Kidney (tissue), 14 donors: ENCODE measurements around the gene SNN. TPM values are rescaled to one million over a fixed set of nuclear protein-coding genes. Genes with fewer than 3 reads are reported as not detected.

Experiments
- DNase-seq, 5 donors: peaks; one replicate each; pipeline ENCODE4 v3.0.0-alpha.2; 2013 to 2020
- FAIRE-seq: peaks from 2 replicates; lab custom pipeline; 2012; peaks lifted over from hg19 to GRCh38; lab: Jason Lieb, UNC
- H3K27ac ChIP-seq, 2 donors: one replicate each; pipeline ENCODE4 v1.7.0; 2013; ENCODE audit warnings: low read depth in 2 of 2, low read length in 2 of 2, inconsistent platforms in 1 of 2
- H3K27me3 ChIP-seq: one replicate; pipeline ENCODE4 v1.7.1; 2013; ENCODE audit warnings: low read length, inconsistent platforms; ENCODE audit not compliant: control insufficient read depth, insufficient read depth
- H3K36me3 ChIP-seq, 3 donors: one replicate each; pipeline versions ENCODE4 v1.7.0 to v1.7.1; 2013; ENCODE audit warnings: low read length in 3 of 3, control low read depth in 1 of 3, inconsistent platforms in 1 of 3; ENCODE audit not compliant: insufficient read depth in 3 of 3, control insufficient read depth in 2 of 3
- H3K4me1 ChIP-seq, 3 donors: one replicate each; pipeline versions ENCODE4 v1.7.0 to v1.7.1; 2013; ENCODE audit warnings: low read length in 3 of 3, inconsistent platforms in 1 of 3, low read depth in 1 of 3; ENCODE audit not compliant: control insufficient read depth in 2 of 3, insufficient read depth in 2 of 3
- H3K4me3 ChIP-seq, 3 donors: one replicate each; pipeline versions ENCODE4 v1.7.0 to v1.8.1; 2013; ENCODE audit warnings: low read length in 3 of 3, control low read depth in 1 of 3, inconsistent platforms in 1 of 3
- H3K9ac ChIP-seq, 3 donors: one replicate each; pipeline versions ENCODE4 v1.7.0 to v1.7.1; 2013; ENCODE audit warnings: low read length in 3 of 3, control low read depth in 1 of 3, inconsistent platforms in 1 of 3
- H3K9me3 ChIP-seq, 3 donors: one replicate each; pipeline versions ENCODE4 v1.7.0 to v1.7.1; 2013; ENCODE audit warnings: low read length in 3 of 3, control low read depth in 1 of 3, inconsistent platforms in 1 of 3; ENCODE audit not compliant: control insufficient read depth in 2 of 3, insufficient read depth in 1 of 3
- intact Hi-C: fragments of 100-400 bp; cut with DNase I; formaldehyde crosslinking; loops from one replicate; pipeline ENCODE4 v1.11.1; 2022
- polyA plus RNA-seq: library from polyadenylated mRNA; stranded (reverse); fragments of 350-450 nt; fragmentation: Illumina TruSeq; extraction: RNeasy Lipid Tissue Mini Kit (QIAGEN cat#74804); gene quantifications from one replicate; pipeline ENCODE4 v1.2.3, GENCODE V29; 2014; ENCODE audit warnings: low read depth, low replicate concordance; ENCODE audit not compliant: insufficient read depth
- total RNA-seq: library from RNA; stranded (reverse); fragmentation: NEBNext Ultra II Directional; extraction: Animal tissue kit (Norgen Biotek cat#: 25700); gene quantifications from one replicate; pipeline ENCODE4 v1.2.1, GENCODE V29; 2021
- TF ChIP-seq, protein P1 (sequence below): IDR thresholded peaks from 3 replicates; pipeline ENCODE4 v1.5.1; 2012; ENCODE audit warnings: mild to moderate bottlenecking, moderate library complexity, borderline replicate concordance; ENCODE audit not compliant: insufficient read depth; ENCODE audit errors: extremely low read depth
- donor health status: control.
- donor health status: control.
- donor health status: control.
- donor health status: control.
- donor health status: control.
- donor health status: DM: yes; HTN: yes; CAD: no.
- donor health status: Normal renal cell carcinoma (clear cell type).

Gene SNN
- total and polyA plus RNA-seq, 2 donors from 2014 or later, result 16.6 to 21.9 TPM

DNA sequence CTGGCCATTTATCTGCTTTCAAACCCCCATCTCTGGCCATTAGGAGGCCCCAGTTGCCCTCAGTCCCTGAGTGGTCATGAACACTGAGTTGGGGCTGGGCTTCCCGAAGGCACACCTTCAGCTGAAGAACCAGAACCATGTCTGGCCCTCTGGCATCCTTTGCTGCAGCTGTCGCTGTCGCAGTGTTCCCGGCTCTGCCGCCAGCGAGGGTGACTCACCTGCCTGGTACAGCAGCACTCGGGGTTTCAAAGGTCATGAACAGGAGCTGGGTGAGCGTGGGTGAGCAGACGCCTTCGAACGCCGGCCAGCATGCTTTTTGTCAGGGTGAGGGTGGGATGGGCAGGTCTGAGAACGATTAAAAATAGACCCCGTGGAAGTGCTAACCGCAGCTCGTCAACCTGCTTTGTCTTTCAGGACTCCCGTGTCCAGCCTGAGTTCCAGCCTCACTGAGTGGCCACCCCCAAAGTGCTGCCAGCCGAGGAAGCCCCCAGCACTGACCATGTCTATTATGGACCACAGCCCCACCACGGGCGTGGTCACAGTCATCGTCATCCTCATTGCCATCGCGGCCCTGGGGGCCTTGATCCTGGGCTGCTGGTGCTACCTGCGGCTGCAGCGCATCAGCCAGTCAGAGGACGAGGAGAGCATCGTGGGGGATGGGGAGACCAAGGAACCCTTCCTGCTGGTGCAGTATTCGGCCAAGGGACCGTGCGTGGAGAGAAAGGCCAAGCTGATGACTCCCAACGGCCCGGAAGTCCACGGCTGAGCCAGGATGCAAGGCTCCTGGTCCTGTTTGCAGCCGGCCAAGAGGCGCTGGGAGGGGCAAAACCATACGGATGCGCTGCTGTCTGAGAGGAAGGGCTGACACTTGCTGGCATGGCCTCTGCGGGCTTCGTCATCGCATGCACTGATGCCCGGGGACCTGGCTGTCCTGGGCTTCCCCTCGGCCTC is 7.6 kb downstream of the SNN start:
- no peaks in the 10 kb centered on the region for H3K27me3 ChIP-seq
- FAIRE-seq (no peak), DNase-seq (peak in 1 of 5 donors; percentile 87)
- H3K27ac ChIP-seq, result peak overlapping the region; percentile 36 to 72
- intact Hi-C loops, result no loop called here
- no peaks in the 10 kb centered on the region for H3K9me3 ChIP-seq
- peaks cover 0 to 29% (median 5%) of the 10 kb centered on the region in 3 donors for H3K36me3 ChIP-seq
- TF ChIP-seq, protein P1, sequence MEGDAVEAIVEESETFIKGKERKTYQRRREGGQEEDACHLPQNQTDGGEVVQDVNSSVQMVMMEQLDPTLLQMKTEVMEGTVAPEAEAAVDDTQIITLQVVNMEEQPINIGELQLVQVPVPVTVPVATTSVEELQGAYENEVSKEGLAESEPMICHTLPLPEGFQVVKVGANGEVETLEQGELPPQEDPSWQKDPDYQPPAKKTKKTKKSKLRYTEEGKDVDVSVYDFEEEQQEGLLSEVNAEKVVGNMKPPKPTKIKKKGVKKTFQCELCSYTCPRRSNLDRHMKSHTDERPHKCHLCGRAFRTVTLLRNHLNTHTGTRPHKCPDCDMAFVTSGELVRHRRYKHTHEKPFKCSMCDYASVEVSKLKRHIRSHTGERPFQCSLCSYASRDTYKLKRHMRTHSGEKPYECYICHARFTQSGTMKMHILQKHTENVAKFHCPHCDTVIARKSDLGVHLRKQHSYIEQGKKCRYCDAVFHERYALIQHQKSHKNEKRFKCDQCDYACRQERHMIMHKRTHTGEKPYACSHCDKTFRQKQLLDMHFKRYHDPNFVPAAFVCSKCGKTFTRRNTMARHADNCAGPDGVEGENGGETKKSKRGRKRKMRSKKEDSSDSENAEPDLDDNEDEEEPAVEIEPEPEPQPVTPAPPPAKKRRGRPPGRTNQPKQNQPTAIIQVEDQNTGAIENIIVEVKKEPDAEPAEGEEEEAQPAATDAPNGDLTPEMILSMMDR, result no peak
- H3K4me3 ChIP-seq, result no peak overlapping the region
- H3K4me1 ChIP-seq, result peaks cover 0 to 50% (median 23%) of the 10 kb centered on the region in 3 donors
- H3K9ac ChIP-seq, result peak overlapping the region in 1 of 3 donors; percentile 44

DNA sequence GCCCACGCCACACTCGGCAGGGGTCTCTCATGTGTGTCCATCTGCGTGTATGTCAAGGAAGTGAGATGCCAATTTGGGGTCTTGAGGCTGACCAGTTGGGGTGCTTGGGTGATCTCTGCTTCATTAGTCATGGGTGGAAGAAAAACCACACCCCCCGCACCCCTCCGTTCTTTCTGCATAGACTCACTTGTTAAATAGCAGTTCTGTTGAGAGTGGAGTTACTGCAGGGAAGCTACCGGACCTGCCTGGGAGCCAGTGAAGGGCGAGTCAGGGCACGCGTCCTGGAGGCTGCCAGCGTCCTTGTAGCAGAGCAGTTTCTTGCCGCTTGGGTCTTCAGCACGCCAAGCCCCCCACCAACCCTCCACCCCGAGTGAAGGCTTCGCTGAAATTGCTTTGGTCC is 8.5 kb downstream of the SNN start:
- TF ChIP-seq, protein P1, result no peak
- H3K27me3 ChIP-seq, result no peaks in the 10 kb centered on the region
- peak overlapping the region in 1 of 3 donors; percentile 44 for H3K9ac ChIP-seq
- H3K27ac ChIP-seq, result peak overlapping the region; percentile 68 to 72
- intact Hi-C loops, result no loop called here
- peaks cover 0 to 29% (median 5%) of the 10 kb centered on the region in 3 donors for H3K36me3 ChIP-seq
- DNase-seq (no peak), FAIRE-seq (no peak)
- H3K9me3 ChIP-seq, result no peaks in the 10 kb centered on the region
- H3K4me1 ChIP-seq, result peaks cover 0 to 54% (median 23%) of the 10 kb centered on the region in 3 donors
- H3K4me3 ChIP-seq, result no peak overlapping the region

DNA sequence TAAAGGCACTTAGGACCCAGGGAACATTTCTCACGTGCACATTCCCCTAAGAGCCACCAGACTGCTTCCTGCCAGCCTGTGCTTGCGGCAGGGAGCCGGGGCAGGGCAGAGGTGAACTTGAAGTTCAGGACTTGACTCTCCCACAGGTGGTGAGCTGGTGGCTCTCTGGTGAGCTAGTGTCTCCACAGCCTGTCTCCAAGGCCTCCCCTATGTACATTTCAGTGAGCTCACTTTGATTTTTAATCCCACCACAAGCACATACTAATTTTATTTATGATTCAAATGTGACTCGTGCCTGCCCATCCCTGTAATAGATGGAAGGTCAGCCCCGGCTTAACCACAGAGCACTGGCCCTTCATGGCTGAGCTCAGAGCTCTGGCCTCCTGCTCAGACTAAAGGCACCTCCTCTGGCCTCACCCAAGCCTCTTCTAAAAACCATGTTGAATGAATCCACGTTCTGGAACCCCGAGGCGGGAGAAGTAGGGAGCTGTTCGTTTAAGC is 9.2 kb downstream of the SNN start:
- Histone ChIP-seq H3K27ac (peak overlapping the region; percentile 68 to 72), H3K9me3 (no peaks in the 10 kb centered on the region), H3K9ac (no peak overlapping the region), H3K4me1 (peaks cover 0 to 47% (median 26%) of the 10 kb centered on the region in 3 donors), H3K27me3 (no peaks in the 10 kb centered on the region), H3K4me3 (no peak overlapping the region), H3K36me3 (peaks cover 0 to 34% (median 9%) of the 10 kb centered on the region in 3 donors)
- intact Hi-C loops, result no loop called here
- peak in 2 of 5 donors; percentile 24 to 36 for DNase-seq
- no peak for FAIRE-seq
- TF ChIP-seq, protein P1, result no peak
